Ovary (tissue), 3 donors: Measurements from ENCODE around the gene SELENOW.

ENCODE experiments used
- EP300 ChIP-seq: sonication (generic); formaldehyde crosslinking; IDR thresholded peaks from one replicate; pipeline ENCODE4 v1.6.1; 2017; ENCODE audit warnings: antibody characterized with exemption
- POLR2A ChIP-seq: fragments of 450-650 bp; IDR thresholded peaks from one replicate; pipeline ENCODE4 v1.6.1; 2017; ENCODE audit warnings: antibody characterized with exemption, mild to moderate bottlenecking, moderate library complexity
- TF ChIP-seq, protein P1 (sequence below), 3 donors: fragments of 450-650 bp in 2 of 3; fragments of 200-600 bp in 1 of 3; IDR thresholded peaks; one replicate each; pipeline versions ENCODE4 v1.5.1 to v1.8.0; 2016 to 2022; ENCODE audit warnings: antibody characterized with exemption in 3 of 3, mild to moderate bottlenecking in 1 of 3
- donor health status: DM: no; HTN: no; CAD: no.

DNA sequence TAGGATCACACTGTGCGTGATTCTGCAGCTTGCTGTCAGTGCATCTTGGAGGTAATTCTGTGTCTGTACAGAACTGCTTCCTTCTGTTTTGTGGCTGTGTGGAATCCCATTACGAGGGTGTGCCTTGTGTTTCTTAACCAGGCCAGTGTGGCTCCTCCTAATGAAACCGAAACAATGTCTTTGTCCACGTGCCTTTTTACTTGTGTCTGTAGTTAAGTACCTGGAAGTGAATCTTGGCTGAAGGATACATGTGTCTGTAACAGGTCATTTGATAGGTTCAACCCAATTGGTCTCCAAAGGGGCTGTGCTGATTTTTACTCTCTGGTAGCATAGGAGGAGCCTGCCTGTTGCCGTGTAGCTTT lies 20.1 kb upstream of the SELENOW start:
- TF ChIP-seq, protein P1, sequence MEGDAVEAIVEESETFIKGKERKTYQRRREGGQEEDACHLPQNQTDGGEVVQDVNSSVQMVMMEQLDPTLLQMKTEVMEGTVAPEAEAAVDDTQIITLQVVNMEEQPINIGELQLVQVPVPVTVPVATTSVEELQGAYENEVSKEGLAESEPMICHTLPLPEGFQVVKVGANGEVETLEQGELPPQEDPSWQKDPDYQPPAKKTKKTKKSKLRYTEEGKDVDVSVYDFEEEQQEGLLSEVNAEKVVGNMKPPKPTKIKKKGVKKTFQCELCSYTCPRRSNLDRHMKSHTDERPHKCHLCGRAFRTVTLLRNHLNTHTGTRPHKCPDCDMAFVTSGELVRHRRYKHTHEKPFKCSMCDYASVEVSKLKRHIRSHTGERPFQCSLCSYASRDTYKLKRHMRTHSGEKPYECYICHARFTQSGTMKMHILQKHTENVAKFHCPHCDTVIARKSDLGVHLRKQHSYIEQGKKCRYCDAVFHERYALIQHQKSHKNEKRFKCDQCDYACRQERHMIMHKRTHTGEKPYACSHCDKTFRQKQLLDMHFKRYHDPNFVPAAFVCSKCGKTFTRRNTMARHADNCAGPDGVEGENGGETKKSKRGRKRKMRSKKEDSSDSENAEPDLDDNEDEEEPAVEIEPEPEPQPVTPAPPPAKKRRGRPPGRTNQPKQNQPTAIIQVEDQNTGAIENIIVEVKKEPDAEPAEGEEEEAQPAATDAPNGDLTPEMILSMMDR (IDR thresholded peaks at IDR 0.05) = no peak
- TF ChIP-seq EP300 (no peak), POLR2A (no peak)
